GM10847 (cell line): ENCODE data around the gene PGGT1B.

ENCODE experiments used
- POLR2A ChIP-seq: IDR thresholded peaks from 2 replicates; pipeline ENCODE4 v1.6.1; 2011; ENCODE audit not compliant: insufficient read length; ENCODE audit errors: extremely low read depth

PGGT1B gene

DNA sequence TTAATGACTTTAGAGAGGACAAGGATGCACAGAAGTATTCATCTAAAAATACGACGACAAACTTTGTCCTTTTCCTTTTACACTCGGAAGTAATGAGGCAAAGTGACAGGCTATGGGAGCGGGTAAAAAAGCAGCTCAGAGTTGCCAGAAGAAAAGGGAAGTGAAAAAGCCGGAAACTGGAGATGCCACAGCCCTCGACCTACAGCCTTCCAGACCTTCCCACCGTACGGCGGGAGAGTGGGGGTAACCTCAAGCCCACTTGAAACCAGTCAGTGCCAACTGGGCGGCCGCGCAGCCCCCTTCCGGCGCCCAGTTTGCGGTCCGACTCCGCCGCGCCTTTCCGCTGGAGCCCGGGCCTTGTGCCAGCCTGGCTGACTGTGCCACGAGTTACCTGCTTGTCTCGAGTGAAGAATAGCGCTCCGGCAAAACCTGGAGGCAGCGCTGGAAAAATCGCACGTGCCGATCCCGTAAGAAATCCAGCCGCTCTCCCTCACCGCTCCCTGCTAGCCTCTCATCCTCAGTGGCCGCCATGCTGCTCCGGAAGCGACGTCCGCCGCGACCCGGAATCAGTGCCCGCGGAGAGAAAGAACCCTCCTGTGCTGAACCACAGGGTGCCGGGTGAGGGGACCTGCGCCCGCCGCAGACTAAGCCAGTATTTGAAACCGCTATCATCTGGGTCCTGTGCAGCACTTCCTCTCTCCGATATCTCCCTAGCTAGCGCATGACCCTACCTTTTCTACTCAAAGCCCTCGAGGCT is at the start of gene PGGT1B:
TSS of gene PGGT1B (minus strand) at position 557 of the 757 bp plus-strand sequence. CDS start at position 531, 26 bp downstream.
- TF ChIP-seq POLR2A = peak; percentile 71

DNA sequence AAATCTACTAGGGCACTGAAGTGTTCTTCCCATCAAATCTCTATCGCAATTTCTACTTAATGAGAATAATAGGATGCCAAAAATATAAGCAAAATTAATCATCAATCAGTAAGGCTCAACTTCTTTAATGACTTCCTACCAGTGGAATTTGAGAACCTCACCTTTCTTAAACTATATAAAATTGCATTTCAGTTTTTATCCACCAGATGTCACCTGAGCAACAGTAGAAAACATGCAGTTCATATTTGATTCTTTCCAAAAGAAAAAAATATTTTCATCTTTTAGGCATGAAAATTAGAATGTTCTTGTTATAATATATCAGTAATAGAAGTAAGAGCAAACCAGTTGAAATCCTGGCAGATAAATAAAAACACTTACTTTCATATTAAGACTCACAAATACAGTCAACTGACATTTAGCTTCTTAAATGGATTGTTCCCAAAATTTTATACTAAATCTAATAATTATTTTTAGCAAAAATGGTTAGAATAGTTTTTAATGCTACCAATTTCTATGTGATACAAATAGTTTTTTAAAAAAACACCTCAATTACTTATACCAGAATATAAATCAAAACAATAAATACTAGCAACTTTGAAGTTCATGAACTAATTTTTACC is 47.2 kb upstream of the PGGT1B start:
- TF ChIP-seq POLR2A = no peak

DNA sequence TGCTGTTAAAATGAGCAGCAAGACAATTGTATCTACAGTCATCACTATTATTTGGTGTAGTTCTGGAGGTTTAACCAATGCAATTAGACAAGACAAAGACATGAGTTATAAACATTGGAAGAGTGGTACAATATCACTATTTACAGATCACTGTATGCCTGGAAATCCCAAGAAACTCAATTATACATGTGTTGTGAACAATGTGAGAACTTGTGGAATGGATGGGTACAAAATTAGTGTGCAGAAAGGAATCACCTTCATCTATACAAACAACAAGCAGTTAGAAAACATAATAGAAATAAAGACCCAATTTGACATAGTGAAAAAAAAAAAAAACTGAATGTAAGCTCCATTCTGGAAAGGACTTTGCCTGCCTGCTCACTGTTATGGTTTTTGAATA is 46.1 kb upstream of the PGGT1B start:
- TF ChIP-seq POLR2A = no peak

DNA sequence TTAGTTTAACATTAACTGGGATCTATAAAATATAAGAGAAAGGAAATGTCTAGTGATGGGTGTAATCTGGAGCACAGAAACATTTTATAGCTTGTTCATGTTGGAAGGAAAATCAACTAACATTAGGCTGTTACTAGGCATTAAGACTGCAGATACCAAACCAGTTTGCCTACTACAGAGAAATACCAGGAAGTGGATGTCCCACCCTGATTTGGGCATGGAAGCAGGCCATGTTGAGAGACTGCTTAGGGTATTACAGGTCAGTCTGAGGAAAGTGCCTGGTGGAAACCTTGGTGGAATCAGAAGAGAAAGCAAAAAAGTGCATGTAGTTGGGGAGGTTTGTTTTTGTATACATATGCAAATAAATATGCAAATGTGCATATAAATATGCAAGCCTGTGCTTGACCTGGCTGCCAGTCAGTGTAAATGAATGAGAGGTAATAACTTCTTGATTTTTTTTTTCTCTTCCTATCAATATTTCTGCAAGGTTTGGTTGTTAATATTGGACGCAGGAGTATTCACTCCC is 43.4 kb upstream of the PGGT1B start:
- no peak for TF ChIP-seq POLR2A

DNA sequence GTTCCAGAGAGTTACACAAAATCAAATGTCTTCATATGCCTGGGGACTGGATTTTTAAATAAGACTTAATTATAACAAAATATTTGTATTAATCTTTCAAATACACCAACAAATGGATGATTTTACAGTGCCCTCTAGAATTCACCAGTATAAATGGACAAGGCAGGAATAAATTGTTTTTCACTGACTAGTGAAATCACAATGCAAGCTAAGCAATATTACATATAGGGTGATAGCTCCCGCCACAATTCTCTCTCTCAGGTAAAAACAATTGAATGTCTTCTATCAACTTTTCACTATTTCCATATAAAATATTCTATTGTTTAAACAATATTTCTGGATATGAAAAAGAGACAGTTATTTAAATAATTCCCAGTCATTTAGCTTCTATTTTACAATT is 41.8 kb upstream of the PGGT1B start:
- no peak for TF ChIP-seq POLR2A

DNA sequence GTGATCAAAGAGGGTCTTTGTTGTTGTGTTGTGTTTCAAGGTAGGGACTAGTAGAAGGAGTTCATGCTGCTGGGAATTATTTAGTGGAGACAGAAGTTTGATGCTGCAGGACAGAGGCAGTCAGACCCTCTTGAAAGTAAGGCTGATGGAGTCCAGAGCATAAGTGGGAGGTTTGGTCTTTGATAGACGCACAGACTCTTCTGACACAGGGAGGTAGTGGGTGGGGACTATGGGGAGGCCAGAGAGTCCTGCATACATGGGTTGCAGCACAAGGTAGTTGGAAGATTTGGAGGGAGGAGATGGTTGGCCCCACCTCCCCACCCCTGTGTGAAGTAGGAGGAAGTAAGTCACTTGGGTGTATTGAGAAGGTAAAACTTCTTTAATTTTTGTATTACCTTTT is 36.1 kb upstream of the PGGT1B start:
- TF ChIP-seq POLR2A = no peak

DNA sequence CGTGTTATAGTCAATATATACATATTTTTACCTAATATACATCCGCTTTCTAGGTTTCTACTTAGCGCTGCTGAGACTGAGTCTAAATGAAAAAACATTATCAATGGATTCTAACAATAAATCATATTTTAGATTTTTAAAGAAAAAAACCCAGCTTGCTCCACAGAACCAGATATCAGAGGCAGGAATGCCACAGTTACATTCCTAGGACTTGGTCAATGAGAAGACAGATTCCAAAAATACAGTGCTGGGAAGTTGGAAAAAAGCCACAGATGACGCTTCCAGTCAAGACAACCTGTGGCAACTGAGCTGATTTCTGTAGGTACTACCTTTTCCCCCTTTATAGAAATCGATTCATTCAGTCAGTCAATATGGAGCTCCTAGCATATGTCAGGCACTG is 34.4 kb upstream of the PGGT1B start:
- TF ChIP-seq POLR2A = no peak

DNA sequence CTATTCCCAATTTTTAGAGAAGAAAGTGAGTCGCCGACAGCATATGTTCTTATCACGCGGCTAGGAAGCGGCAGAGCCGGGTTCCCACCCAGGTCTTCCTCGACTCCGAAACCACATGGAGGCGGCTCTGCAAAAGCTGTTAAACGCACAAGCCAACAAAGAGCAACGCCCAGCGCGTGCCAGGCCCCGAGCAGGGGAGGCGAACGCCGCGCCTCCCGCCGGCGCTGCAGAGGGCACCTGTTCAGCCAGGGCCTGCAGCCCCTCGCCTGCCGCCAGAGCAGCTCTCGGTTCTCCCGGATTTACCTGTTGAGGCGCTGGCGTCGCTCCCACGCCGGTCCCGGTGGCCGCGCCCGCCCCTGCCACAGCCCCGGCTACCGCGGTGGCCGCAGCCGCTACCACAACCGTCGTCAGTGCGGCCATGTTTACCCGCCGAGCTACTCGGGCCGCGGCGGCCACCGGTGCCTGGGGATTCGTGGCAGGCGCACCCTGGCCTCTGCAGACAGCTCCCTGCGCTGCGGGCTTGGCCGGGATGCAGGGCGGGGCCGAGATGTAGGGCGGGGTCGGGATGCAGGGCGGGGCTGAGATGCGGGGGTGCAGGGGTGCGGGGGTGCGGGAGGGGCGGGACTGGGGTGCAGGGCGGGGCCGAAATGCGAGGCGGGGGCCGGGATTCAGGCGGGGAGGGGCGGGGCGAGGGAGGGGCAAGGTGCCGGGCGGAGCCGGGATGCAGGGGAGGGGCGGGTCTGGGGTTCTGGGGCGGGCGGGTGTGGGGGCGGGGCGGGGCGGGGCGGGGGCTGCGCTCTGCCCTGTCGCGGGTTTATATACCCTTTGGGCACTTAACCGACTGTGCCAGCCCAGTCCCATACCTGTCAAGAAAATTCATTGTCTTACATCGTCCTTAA is 33.7 kb upstream of the PGGT1B start, which contains the start of gene CCDC112:
TSS of gene CCDC112 (minus strand) at position 531 of the 899 bp plus-strand sequence. CDS start at position 420, 111 bp downstream.
- TF ChIP-seq POLR2A = peak; percentile 32

DNA sequence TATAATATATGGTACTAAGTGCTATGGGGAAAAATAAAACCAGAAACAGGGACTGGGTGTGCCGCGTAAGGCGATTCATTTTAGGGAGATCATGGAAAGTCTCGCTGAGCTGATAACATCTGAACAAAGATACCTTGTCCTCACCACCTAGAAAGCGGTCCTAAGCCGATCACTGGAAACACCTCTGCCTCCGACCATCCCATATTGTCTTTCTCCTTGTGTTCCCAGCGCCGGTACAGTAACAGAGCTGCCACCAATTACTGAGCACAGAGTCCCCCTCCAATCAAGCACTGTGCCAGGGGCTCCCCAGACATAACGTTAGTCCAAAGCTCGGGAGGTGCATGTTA is 33.1 kb upstream of the PGGT1B start:
- TF ChIP-seq POLR2A = no peak

DNA sequence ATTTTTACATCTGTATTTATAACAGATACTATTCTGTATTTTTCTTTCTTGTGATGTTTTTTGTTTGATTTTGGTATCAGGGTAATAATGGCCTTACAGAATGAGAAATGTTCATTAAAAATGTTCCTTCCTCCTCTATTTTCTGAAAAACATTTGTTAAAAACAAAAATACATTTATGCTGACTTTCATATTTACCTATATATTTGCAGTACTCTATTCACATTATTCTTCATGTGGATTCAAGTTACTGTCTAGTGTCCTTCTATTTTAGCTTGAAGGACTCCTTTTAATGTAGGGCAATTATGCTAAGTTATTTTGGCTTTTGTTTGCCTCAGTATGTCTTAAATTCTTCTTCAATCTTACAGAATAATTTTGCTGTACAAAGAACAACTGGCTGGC is 28.7 kb upstream of the PGGT1B start:
- TF ChIP-seq POLR2A = no peak

DNA sequence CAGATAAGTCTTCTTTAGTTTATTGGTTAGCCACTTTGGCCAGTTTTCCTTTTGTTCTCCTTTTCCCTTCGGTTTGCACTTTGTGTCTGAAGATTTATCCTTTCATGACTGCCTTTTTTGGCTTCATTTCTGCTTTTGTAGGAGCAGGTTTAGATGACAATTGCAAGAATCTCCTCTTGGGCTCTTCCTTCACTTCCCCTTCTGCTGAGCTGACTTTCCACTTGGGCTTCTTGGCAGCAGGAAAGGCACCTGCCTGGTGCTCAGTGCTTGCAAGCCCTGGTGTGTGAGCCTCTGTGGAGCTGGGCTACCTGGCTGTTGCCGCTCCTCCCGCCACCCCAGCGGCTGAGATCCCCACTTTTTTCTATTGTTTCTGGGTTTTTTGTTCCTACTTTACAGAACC is 26.4 kb upstream of the PGGT1B start:
- no peak for TF ChIP-seq POLR2A

DNA sequence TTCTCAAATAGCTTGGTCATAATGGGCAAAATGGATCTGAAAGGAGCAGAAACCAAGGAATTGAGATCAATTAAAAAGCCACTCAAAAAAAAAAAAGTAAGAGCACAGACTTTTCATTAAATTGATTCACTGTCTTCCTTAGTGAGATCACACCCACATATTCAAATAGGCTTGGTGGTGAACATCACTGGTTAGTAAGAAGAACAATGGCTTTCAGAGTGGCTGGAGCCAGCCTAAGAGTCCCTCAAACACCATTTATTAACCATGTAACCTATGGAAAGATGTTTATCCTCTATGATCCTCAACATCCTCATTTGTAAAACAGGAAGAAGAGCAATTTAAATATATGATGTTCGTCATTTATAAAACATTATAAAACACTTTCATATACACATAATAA is 21.3 kb upstream of the PGGT1B start:
- TF ChIP-seq POLR2A = no peak

DNA sequence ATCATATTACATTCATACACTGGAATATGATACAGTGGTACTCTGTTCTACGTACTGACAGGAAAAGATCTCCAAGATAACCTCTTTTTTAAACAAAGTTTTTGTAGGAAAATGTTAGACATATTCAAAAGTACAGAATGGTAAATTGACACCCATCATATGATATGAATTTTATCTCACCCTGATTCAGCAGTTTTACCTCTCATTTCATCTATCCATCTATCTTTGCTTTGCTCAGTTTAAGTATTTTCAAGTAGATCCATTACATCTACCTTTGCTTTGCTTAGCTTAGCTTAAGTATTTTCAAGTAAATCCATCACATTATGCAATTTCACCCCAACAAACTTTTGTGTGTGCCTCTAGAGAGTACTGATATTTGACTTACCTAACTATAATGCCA is 19.5 kb upstream of the PGGT1B start:
- TF ChIP-seq POLR2A = no peak

DNA sequence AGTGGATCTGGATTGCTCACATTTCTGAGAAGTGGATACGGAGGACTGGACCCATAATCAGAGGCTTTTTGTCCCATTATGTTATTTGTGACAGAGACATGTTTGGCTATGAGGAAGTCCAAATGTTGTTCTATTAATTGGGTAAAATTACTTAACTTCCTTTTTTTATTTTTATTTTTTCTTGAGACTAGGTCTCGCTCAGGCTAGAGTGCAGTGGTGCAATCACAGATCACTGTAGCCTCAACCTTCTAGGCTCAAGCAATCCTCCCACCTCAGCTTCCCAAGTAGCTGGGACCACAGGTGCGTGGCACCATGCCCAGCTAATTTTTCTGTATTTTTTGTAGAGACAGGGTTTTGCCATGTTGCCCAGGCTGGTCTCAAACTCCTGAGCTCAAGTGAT is 11.9 kb upstream of the PGGT1B start:
- no peak for TF ChIP-seq POLR2A

DNA sequence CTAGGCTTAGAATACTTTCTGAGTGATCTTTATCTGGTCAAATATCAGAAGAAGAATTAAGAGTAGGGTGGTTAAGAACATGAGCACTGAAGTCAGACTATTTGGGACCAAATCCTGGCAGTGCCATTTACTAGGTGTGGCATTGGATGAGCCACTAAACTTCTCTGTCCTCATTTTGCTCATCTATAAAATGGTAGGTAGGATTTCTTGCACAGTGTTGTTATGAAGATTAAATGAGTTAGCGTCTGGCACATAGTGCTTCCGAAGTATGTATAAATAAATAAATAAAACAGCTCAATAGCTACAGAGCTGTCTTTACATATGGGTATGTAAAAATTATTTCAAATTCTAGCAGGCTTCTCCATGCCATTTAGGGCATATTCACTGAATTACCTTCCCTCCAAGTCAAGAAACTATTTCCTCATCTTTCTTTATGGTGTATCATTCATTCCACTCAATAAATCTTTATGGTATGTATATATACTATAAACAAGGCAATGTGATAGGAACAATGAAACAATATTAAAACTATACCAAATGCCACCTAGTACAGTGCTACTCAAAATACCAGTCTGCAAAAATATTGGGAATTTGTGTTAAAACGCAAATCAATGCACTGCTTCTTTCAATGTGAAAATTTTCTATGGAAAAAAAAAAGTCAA is 9.8 kb upstream of the PGGT1B start:
- no peak for TF ChIP-seq POLR2A

DNA sequence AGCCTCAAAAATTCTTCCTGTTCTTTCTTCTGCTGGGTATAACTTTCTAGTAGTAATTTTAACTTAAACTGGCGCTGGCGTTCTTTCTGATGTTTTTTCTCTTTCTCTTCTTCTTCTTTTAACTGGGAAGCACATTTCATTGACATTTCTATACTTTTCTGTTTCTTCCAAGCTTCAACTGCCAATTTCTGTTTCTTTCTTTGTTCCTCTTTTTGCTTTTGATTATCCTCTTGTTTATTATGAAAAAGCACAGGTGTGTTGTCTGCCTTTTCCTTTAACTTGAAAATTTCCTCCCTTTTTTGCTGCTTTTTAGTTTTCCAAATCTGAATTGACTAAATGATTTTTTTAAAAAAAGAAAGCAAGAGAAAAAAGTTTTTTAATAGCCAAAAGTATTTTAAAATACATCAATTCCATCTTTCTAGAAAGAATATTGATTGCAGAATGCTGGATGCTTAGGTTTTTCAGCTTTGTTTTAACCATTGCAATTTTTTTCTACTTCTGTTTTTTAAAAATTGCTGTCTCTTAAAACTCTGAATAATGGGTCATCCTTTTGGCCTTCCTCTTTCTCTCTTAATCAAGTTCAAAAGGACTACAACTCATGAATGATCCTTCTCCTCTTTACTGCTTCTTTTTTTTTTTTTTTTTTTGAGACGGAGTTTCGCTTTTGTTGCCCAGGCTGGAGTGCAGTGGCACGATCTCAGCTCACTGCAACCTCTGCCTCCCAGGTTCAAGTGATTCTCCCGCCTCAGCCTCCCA is 8.8 kb upstream of the PGGT1B start:
- TF ChIP-seq POLR2A = no peak
